Kasumi-1 (cell line): ENCODE measurements around the gene ARID1B.
"Not testable (repeated sequence)": the region's sequence is repeated elsewhere in the genome, so short reads cannot be mapped to it uniquely, and the experiment has no call there.

Experiments
- DNase-seq, 2 experiments: peaks; one replicate each; lab custom pipeline; 2025; lab: John Stamatoyannopoulos, UW

ARID1B gene

GRCh38 chr6:156940221-156940620, 163.0 kb downstream of the ARID1B start:
- no peak for DNase-seq

- no peak for DNase-seq
Observed at GRCh38 chr6:156942266-156942665, 165.1 kb downstream of the ARID1B start.

DNA sequence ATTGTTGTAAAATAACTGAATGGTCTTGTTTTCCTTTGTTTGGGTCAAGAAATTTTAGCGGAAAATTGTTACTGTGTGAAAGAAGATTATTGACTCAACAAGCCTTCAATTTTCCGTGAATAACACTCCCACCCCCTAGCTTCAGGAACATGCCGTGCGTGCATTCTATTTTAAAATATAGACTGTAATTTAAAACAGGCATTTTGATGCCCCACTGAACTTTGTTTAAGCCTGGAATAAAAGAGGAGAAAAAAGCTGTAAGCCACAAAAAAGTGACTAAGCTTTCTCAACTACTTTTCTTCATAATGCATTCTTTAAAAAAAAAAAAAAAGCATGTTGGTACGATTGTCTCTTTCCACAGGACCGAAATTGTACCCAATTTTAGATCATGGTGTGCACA, 166.0 kb downstream of the ARID1B start:
- DNase-seq = no peak

DNA sequence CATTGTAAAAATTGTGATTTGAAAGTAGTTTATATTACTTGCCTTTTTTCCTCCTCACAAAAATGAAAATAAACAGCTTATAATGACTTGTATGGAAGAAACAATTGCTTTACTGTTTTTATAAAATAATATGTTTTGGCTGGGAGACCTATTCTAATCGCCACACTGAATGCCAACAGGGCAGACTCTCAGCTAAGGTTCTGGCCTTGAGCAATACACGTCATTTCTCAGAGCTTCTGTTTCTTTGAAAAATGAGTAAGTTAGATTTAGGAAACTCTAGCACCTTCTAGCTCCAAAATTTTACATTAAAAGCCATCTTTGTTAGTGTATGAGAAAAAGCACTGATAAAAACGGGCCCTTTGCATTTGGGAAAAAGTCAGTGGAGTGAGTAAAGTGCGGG, 166.6 kb downstream of the ARID1B start:
- no peak for DNase-seq

DNA sequence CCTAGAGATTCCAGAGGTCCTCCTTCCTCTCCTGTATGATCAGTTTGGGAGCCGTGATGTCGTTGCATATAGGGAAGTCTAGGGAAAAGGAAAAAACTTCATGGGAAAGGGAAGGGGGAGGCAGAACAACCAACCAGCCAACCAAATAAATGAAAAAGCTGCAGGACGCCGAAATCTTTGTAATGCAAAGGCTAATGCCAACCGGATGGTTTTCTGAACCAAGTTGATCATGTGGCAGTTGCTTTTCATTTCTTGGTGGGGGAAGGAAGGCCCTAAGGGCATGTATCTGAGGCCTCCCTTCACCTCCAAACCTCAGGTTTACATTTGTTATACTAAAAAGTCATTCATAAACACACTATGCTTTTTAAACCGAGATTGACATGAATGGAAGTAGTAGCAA, 167.2 kb downstream of the ARID1B start:
- DNase-seq = no peak

DNA sequence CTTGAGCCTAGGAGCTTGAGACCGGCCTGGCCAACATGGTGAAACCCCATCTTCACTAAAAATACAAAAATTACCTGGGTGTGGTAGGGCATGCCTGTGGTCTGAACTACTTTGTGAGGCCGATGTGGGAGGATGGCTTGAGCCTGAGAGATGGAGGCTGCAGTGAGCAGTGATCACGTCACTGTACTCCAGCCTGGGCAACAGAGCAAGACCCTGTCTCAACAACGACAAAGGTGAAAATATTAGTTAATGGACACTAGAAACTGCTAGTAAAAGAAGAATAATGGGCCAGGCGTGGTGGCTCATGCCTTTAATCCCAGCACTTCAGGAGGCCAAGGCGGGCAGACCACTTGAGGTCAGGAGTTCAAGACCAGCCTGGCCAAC, 168.6 kb downstream of the ARID1B start:
- DNase-seq = not testable (repeated sequence)

DNA sequence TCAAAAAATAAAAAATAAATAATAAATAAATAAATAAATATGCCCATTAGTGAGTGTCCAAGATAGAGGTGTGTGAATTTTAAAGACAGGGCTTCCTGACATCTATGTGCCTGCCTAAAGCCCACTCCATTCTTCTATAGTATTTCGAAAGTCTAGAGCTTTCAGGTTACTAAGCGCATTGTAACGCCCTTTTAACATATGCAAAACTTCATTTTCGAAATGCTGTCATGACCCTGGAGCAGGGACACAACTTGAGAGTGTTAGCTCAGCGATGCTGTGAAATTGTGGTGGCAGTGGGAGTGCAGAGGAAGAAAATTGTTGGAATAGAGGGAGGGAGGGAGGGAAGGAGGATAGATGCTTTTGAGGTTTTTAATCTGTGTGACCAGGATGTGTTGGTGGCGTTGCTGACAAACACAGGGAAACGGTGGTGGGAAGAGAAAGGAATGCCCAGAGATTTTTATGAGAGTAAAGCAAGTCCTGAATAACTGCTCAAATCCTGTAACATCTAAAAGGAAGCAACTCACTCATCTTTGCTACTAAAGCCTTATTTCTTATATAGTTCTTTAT, 169.3 kb downstream of the ARID1B start:
- no peak for DNase-seq

- no peak for DNase-seq
Observed at GRCh38 chr6:156948277-156948676, 171.1 kb downstream of the ARID1B start.

DNA sequence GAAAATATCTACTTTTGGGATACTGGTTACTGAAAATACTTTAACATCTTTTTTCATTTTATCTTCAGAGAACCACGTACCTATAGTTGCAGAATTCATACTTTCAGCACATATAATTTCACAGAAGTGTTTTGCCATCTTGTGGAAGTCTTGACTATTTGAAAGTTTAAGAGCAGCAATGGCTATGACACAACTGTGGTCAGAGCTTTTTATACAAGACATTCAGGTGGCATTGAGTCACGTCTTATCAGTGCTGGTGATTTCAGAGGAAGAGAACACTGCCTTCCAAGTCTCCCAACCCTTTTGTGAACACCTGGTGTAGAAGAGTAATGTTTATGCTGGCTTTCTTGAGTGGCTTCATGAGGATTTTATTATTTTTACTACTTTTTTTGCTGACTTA, 171.6 kb downstream of the ARID1B start:
- DNase-seq = no peak

DNA sequence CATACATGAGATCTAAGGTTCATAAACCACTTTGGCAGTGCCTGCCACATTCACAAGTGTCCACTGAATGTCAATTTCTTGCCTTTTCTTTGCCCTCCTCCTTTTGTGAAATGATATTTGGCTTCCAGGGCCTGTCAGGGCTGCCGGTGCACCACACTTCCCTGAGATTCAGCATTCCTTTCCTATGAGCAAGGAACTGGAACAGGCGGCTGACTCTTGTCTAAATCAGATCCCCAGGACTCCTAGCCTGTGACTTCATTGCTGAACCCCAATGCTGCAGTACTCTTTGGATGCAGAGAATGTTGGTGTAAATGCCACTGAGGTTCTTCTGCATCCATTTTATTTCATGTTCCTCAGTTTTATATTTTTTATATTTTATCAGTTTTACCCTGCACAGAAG, 172.2 kb downstream of the ARID1B start:
- DNase-seq = no peak

- no peak for DNase-seq
Observed at GRCh38 chr6:156950084-156950483, 172.9 kb downstream of the ARID1B start.

- no peak for DNase-seq
Observed at GRCh38 chr6:156950531-156950930, 173.4 kb downstream of the ARID1B start.

DNA sequence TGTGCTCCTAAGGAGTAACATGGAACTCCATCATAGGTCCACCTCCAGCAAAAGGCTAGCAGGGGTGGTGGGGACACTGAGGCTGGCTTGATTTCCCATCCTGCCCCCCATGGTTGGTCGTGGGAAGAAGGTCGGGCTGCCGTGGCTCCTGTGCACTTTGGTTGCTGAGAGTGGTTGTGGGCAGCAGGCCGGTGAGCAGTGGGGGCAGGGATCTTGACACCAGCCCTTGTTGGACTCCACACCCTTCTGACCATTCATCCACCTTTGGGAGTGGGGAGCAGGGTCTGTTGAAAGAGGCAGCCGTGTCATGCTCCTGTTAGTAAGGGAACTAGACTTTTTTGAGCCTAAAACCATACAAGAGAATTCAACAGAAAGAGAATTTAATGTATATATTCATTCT, 175.2 kb downstream of the ARID1B start:
- no peak for DNase-seq

GRCh38 chr6:156953127-156953478, 175.9 kb downstream of the ARID1B start:
- DNase-seq = no peak

GRCh38 chr6:156953479-156954146, 176.4 kb downstream of the ARID1B start:
- peak; percentile 8 to 26 for DNase-seq

- DNase-seq = no peak
Observed at GRCh38 chr6:156954191-156954590, 177.0 kb downstream of the ARID1B start.

GRCh38 chr6:156954816-156955215, 177.6 kb downstream of the ARID1B start:
- DNase-seq = no peak

GRCh38 chr6:156955494-156956183, 178.5 kb downstream of the ARID1B start:
- DNase-seq = peak in 1 of 2 experiments; percentile 27

- DNase-seq = no peak
Observed at GRCh38 chr6:156956286-156956685, 179.1 kb downstream of the ARID1B start.

DNA sequence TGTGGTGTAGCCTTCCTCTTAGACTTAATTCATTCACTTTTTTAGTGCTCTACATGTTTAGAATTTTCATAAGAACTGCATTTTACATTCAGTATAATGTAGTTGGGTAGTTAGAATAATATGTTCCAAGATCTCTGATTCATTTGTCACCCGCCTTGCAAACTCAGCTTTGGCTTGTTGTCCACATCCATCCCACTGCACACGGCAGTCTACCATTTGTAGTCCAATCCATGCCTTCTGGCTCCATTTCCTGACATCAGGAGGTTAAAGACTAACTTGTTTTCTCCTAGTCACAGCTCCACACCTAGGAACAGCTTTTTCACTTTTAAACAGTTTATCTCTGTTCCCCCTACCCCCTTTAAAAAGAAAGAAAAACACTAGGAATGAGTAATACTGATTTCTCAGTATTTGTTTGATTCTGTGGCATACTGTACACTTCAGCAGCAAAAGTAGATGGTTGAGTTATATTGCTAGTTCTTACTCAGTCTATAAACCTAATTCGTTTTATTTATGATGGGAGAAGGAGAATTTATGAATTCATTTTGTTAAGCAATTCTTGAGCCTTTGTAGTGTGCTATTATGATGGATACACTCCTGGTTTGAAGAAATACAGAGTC, 180.9 kb downstream of the ARID1B start:
- no peak for DNase-seq

DNA sequence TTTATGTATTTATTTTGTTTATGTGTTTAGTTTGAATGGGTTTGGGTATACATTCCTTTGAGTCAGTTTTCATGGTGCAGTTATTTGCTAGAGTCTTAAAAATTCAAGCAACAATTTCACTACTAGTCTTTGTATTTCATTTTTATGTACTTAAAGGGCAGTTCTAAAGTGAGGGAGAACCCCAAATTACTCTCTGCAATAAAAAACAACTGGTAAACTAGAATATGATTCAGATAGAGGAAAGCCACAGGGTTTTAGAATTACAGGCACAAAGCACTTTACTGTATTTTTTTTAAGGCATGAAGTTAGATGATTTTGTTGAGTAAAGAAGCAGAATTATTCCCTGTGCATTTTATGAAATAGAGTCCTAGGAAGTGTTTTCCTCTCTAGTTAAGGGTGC, 183.3 kb downstream of the ARID1B start:
- no peak for DNase-seq

- DNase-seq = no peak
Observed at GRCh38 chr6:156961282-156961892, 184.2 kb downstream of the ARID1B start.
